ENCODE measurements around the gene GAPDHS.

The GAPDHS gene

GRCh38 chr19:35539314-35539713, 6.1 kb downstream of the GAPDHS start:
- DNase-seq (ENCODE audit: low read depth, low spot score), result no peak

DNA sequence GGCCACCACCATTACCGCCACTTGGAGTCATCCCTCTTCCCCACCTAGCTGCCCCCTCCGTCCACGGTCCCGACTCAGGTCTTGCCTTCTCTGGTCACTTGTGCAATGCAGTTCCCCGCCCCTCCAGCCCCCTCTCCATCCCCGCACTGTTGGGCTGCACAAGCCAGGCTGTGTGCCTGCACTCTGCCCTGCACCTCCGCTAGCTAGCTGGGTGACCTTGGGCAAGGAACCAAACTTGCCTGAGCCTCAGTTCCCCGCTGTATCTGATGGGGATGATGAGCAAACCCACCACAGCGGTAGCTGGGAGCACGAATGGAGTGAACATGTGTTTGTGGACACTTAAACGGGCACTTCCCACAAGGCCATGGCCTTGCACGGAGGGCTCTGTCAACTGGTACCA, 6.6 kb downstream of the GAPDHS start:
- no peak for DNase-seq (ENCODE audit: low read depth, low spot score)

DNA sequence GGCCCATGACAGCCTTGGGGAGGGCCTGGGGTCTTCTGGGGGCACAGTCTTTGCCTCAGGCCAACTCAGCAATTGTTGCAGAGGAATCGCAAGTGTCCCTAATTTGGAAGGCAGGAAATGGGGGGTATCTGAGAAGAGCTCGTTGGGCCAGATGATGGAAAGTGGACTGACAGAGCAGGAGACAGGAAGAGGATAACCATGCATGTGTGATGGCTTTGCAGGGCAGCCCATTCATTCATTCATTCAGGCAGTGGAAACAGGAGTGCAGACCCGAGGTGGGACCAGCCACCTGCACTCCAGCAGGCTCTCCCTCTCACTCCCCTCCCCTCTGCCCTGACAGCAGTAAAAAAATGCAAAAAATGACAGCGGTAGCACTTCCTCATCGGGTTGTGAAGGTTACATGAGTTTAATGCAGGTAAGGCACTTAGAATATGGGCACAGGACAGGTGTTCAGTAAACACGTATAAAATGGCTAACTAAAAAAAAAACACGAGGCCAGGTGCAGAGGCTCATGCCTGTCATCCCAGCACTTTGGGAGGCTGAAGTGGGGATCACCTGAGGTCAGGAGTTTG, 7.2 kb downstream of the GAPDHS start:
- DNase-seq (ENCODE audit: low read depth, low spot score), result no peak

DNA sequence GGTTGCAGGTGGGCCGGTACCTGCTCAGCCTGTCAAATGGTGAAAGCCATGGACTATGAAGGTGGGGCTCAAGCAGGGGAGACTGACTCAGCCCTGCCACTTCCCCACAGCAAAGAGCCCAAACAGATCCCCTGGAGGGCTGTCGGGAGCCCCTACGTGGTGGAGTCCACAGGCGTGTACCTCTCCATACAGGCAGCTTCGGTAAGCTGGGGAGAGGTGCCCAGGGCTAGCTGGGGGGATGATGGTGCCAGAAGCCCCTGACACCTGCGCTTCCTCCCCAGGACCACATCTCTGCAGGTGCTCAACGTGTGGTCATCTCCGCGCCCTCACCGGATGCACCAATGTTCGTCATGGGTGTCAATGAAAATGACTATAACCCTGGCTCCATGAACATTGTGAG, 9.0 kb downstream of the GAPDHS start:
- no peak for DNase-seq (ENCODE audit: low read depth, low spot score)

DNA sequence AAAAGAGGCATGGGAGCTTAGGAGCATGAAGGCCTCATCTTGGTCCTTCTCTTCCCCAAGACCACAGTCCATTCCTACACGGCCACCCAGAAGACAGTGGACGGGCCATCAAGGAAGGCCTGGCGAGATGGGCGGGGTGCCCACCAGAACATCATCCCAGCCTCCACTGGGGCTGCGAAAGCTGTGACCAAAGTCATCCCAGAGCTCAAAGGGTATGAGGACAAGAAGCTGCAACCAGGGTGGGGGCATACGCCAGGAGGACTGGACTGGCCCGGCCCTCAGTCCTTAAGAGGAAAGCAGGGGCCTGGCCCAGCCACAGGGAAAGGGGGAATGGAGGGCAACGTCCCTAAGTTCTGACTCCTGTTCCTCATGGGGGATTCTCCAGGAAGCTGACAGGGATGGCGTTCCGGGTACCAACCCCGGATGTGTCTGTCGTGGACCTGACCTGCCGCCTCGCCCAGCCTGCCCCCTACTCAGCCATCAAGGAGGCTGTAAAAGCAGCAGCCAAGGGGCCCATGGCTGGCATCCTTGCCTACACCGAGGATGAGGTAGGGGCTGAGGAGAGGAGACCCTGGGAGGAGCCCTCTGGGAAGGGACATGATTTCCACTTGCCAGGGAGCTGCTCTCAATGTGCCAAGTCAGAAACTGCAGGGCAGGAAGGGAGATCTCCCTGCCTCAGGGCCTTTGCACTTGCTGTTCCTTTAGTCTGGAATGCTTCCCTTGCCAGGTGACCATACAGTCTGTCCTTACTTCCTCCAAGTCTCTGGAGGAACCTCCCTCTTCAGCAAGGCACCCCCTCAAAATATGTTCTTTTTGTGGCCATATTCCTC, 10.2 kb downstream of the GAPDHS start:
- DNase-seq (ENCODE audit: low read depth, low spot score), result no peak

DNA sequence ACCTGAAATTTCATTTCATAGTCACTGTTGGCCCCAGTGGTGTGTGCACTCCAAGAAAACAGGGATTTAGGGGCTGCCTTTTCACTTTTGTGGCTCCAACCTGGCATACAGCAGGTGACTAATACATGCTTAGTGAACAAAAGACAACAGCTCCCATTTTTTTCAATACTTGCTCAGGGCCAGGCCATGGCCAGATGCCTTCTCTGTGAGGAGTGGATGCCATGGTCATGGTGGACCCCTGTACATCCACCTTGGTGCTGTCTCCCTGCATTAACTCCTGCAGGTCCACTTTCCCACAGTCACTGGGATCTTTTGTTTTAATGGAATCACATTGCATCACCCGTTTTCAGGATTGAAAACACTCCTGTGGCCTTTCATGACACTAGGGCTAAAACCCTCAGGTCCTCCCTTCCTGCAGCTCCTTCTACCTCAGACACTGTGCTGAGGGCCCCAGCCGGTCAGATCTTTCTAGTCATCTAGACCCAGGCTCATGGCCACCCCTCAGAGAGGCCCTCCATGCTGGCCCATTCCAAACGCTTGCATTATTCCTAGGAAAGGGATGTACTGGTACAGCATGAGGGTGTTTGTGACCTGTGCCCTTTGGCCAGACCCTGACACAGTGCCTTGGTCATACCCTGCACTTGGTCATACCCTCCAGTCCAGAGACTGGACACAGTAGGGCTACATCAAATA, 11.0 kb downstream of the GAPDHS start:
- no peak for DNase-seq (ENCODE audit: low read depth, low spot score)

DNA sequence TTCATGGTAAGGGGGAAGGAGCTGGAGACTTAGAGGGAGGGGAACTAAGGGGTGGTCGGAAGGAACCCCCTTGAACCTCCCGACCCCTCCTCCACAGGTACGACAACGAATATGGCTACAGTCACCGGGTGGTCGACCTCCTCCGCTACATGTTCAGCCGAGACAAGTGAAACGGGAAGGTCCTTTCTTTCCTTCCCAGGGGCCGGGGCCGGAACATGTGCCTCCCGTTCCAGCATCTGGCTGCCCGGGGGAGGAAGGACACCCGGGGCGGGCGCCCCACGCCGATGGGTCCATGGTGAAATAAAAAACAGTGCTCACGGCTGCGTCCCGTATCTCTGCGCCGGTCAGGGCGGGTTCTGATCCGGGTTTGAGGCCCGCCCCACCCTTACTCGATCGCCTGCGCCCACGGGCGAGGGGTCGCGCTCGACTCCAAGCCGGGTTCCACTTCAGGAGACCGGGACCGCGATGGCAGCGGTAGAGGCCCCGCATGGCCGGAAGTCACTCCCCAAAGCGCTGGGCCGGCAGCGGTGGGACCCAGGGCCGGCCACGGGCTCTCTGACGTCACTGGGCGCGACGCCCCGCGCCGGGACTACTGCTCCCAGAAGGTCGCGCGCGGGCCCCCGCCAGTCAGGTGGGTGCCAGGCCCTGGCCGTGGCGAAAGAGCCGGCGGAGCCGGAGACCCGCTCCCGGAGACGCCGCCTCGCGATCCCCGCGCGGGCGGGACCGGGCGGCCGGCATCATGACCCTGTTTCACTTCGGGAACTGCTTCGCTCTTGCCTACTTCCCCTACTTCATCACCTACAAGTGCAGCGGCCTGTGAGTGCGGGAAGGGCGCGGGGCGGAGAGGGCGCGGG, 12.0 kb downstream of the GAPDHS start, which contains the start of gene TMEM147:
TSS of gene TMEM147 (plus strand) at position 626 of the 854 bp plus-strand sequence. CDS start at position 740, 114 bp downstream.
- peak; percentile 63 for DNase-seq (ENCODE audit: low read depth, low spot score)

GRCh38 chr19:35545855-35546381, 12.7 kb downstream of the GAPDHS start:
- peak; percentile 51 for DNase-seq (ENCODE audit: low read depth, low spot score)

GRCh38 chr19:35546532-35546931, 13.3 kb downstream of the GAPDHS start:
- no peak for DNase-seq (ENCODE audit: low read depth, low spot score)

GRCh38 chr19:35549174-35549788, 16.0 kb downstream of the GAPDHS start:
- DNase-seq (ENCODE audit: low read depth, low spot score), result peak; percentile 12

- no peak for DNase-seq (ENCODE audit: low read depth, low spot score)
Observed at GRCh38 chr19:35549879-35550523, 16.7 kb downstream of the GAPDHS start.

DNA sequence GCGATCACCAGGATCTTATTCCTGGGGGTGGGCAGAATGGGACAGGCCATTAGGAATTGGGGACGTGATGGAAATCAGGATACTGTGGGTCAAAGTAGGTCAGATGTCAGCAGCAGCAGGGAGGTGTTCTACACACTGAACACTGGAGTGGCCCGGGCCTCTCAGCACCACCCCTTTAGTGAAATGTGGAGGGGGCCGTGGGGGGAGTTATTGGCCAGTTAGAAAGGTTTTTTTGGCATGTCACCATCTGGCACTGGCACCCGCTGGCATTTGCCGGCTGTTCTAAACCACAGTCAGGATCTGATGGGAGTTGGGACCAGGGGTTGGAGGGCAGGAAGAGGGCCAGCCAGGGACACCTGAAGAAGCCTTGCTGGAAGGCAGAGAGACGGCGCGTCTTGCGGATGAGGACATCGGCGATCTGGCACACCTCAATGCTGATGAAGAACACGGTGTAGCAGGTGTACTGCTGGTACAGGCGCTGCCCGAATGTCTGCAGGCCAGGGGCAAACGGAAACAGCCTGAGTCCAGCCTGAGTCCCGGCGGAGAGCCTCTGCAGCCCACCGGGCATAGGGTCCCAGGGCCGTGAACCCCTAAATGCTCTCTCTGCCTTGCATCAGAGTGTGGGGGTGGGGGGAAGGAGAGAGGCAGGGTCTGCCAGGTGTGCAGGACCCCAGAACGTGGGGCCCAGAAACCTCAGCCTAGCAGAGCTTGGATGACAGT, 18.0 kb downstream of the GAPDHS start:
- DNase-seq (ENCODE audit: low read depth, low spot score), result no peak

- DNase-seq (ENCODE audit: low read depth, low spot score), result no peak
Observed at GRCh38 chr19:35552534-35553384, 19.5 kb downstream of the GAPDHS start.

DNA sequence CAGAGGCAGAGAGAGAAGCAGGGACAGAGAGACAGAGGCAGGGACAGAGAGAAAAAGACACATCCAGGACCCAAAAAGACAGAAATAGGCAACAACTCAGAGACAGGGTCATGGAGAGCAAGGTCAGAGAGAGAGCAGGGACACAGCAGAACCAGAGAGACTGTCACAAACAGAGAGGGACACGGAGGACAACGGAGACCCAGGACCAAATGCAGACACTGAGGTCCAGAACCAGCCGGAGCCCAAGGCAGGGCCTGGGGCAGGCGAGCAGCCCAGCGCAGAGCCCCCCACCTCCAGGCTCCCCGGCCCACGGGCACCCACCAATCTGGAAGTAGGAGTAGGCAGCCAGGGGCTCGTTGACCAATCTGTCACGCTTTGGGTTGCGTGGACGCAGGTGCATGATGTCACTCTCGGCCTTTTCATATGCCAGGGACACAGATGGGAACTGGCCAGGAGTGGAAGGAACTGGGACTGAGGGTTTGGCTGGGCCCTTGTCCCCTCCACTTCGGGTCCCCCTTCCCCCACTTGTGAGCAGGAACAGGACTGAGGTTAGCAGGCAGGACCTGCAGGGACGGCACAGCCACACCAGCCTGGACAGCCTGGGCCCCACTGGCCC, 20.2 kb downstream of the GAPDHS start:
- no peak for DNase-seq (ENCODE audit: low read depth, low spot score)

DNA sequence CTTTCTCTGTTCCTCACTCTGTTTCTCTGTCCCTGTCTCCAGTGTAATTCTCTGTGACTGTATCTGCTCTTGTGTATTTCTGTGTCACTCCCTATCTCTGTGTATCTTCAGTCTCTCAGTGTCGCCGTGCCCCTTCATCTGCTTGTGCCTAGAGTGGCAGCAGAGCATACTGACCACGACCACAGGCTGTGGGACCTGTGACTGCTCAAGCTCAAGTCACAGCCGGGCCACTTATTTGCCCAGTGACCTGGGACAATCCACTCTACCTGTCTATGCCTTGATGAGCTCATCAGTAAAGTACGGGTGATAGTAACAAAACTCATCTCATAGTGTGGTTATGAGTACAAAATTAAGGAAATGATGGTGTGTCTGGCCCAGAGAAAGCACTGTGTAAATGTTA, 20.8 kb downstream of the GAPDHS start:
- DNase-seq (ENCODE audit: low read depth, low spot score), result no peak

GRCh38 chr19:35555301-35556005, 22.2 kb downstream of the GAPDHS start:
- no peak for DNase-seq (ENCODE audit: low read depth, low spot score)

DNA sequence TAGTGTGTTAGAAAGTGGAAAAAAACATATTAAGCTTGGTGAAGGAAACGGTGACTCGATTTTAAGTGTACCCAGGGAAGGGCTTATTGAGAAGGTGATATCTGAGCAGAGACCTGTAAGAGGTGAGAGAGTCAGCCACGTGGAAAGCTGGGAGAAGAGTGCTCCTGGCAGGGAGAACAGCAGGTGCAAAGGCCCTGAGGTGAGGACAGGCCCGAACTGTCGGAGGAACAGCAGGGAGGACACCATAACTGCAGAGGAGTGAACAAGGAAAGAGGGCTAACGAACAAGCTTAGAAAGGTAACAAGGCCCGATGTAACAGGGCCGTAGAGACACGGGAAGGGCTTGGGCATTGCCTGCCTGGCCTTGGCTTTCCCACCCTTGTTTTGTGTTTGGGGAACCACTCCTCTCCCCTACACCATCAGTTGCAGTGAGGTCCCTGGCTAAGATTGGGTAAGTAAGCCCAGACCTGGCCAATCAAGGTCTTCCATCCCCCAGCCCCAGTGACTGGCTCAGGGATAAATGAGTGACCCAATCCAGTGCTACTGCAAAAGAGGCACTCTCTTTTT, 22.9 kb downstream of the GAPDHS start:
- DNase-seq (ENCODE audit: low read depth, low spot score), result no peak

All from activated naive CD8-positive, alpha-beta T cell treated with anti-CD3 and anti-CD28 coated beads, Interleukin-2, amount 50 U/mL, for 16 hours (primary cell).